ENCODE results near the gene PFDN1.
"Not testable (repeated sequence)": the region's sequence is repeated elsewhere in the genome, so short reads cannot be mapped to it uniquely, and the experiment has no call there.

PFDN1 gene

DNA sequence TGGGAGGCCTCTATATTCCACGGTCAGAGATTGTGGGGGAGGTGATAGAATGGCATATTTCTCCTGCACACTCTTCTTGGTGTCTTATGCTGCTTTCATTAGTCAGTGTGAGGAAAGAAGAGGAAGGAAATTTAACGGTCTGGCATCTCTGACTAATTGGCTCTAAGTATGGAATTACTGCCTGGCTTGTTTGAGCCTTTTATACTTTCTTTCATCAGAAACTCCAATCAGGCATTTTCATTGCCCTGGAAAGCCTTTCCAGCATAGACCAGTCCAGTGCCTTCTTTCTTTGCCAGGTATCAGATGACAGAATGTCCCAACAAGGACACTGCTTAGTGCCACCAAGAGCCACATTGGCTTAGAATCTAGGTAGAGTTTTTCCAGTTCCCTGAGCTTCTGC, 97.7 kb downstream of the PFDN1 start:
- DNase-seq: no peak

- no peak for DNase-seq
Measured at GRCh38 chr5:140202610-140203009, 100.3 kb downstream of the PFDN1 start.

GRCh38 chr5:140202078-140202477, 100.8 kb downstream of the PFDN1 start:
- no peak for DNase-seq

GRCh38 chr5:140198915-140199314, 104.0 kb downstream of the PFDN1 start:
- DNase-seq: not testable (repeated sequence)

GRCh38 chr5:140197023-140197422, 105.9 kb downstream of the PFDN1 start:
- no peak for DNase-seq

- DNase-seq: no peak
Measured at GRCh38 chr5:140196115-140196814, 106.6 kb downstream of the PFDN1 start.

Data from OCI-M1 (cell line).